Endometrium (tissue), 2 donors: ENCODE measurements around the gene SPDYE5.

Experiments
- FAIRE-seq: peaks from 2 replicates; lab custom pipeline; 2012; peaks lifted over from hg19 to GRCh38; lab: Jason Lieb, UNC
- donor health status: control.
- donor health status: control.

SPDYE5 gene

GRCh38 chr7:75536940-75537538 lies 44.9 kb downstream of the SPDYE5 start:
- FAIRE-seq, result no peak

- FAIRE-seq, result no peak
Measured at GRCh38 chr7:75537731-75538130, 45.6 kb downstream of the SPDYE5 start.

GRCh38 chr7:75546237-75547015 lies 54.3 kb downstream of the SPDYE5 start:
- no peak for FAIRE-seq
